GM12892 (cell line): Measurements from ENCODE around the gene ATXN2. TPM values are rescaled to one million over a fixed set of nuclear protein-coding genes. Genes with fewer than 3 reads are reported as not detected.

ENCODE experiments used
- DNase-seq: peaks from one replicate; pipeline ENCODE4 v3.0.0; 2011; ENCODE audit not compliant: insufficient read length
- FAIRE-seq: peaks from 2 replicates; lab custom pipeline; 2011; peaks lifted over from hg19 to GRCh38; lab: Jason Lieb, UNC
- POLR2A ChIP-seq: IDR thresholded peaks from 2 replicates; pipeline ENCODE4 v1.6.1; 2011; ENCODE audit warnings: low read depth, low read length, control low read depth
- POLR2AphosphoS5 ChIP-seq: IDR thresholded peaks from 2 replicates; pipeline ENCODE4 v1.6.1; 2011; ENCODE audit warnings: low read depth, low read length, control low read depth
- TAF1 ChIP-seq: IDR thresholded peaks from 2 replicates; pipeline ENCODE4 v1.6.1; 2011; ENCODE audit warnings: low read depth, mild to moderate bottlenecking, control low read depth, low read length, borderline replicate concordance
- polyA plus RNA-seq: library from polyadenylated mRNA; unstranded; fragments of >200 nt; gene quantifications from one replicate; pipeline ENCODE4 v1.2.1, GENCODE V29; 2012; ENCODE audit warnings: missing spikeins, inconsistent platforms; ENCODE audit not compliant: missing spikeins

Gene ATXN2, protein sequence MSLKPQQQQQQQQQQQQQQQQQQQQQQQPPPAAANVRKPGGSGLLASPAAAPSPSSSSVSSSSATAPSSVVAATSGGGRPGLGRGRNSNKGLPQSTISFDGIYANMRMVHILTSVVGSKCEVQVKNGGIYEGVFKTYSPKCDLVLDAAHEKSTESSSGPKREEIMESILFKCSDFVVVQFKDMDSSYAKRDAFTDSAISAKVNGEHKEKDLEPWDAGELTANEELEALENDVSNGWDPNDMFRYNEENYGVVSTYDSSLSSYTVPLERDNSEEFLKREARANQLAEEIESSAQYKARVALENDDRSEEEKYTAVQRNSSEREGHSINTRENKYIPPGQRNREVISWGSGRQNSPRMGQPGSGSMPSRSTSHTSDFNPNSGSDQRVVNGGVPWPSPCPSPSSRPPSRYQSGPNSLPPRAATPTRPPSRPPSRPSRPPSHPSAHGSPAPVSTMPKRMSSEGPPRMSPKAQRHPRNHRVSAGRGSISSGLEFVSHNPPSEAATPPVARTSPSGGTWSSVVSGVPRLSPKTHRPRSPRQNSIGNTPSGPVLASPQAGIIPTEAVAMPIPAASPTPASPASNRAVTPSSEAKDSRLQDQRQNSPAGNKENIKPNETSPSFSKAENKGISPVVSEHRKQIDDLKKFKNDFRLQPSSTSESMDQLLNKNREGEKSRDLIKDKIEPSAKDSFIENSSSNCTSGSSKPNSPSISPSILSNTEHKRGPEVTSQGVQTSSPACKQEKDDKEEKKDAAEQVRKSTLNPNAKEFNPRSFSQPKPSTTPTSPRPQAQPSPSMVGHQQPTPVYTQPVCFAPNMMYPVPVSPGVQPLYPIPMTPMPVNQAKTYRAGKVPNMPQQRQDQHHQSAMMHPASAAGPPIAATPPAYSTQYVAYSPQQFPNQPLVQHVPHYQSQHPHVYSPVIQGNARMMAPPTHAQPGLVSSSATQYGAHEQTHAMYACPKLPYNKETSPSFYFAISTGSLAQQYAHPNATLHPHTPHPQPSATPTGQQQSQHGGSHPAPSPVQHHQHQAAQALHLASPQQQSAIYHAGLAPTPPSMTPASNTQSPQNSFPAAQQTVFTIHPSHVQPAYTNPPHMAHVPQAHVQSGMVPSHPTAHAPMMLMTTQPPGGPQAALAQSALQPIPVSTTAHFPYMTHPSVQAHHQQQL
- polyA plus RNA-seq, result 23.8 TPM

DNA sequence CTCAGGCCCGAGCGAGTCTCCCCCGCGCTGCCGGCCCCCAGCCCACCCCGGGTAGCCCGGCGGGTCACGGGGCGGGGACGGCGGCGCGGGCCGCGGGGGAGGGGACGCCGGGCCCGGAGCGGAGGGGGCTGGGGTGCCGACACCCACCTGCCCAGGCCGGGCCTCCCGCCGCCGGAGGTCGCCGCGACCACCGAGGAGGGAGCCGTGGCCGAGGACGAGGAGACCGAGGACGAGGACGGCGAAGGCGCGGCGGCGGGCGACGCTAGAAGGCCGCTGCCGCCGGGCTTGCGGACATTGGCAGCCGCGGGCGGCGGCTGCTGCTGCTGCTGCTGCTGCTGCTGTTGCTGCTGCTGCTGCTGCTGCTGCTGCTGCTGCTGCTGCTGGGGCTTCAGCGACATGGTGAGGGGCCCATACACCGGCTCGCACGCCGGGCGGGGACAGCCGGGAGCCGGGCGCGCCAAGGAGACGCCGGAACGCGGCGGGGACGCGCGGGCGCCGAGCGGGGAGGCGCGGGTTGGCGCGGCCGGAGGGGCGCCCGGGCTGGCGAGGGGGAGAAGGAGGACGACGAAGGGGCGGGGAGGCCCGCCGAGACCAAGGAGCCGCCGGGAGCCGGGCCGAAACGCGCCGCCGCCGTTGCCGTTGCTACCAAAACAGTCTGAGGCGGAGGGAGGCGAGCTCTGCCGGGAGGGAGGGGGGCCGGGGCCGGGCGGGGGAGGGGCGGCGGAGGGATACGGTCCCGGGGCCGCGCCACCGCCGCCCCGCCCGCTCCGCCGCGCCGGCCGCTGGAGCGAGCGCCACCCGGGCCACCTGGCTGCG is at the start of gene ATXN2:
Gene ATXN2 (minus strand): TSS at position 679 of the 816 bp plus-strand sequence. CDS start 281 bp downstream, at position 398.
- FAIRE-seq (no peak), DNase-seq (peak; percentile 74)
- no peak for TF ChIP-seq POLR2A
- TF ChIP-seq TAF1, result no peak
- TF ChIP-seq POLR2AphosphoS5, result no peak

DNA sequence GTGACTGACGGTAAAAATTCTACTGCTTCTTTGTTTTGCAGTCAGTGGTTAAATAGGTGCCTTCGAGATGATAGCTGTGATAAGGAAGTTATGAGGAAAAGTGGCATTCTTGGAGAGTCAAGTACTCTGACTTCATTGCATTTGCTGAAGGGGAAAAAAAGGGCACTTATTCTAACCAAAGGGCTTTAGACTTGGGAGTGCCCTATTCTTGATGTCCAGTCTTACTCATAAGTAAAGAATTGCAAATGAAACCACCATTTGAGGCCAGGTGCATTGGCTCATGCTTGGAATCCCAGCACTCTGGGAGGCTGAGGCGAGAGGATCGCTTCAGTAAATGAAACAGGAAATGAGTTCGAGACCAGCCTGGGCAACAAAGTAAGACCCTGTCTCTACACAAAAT is 46.3 kb upstream of the ATXN2 start:
- no peak for FAIRE-seq
- no peak for DNase-seq
- TF ChIP-seq TAF1 (no peak), POLR2AphosphoS5 (no peak), POLR2A (no peak)

DNA sequence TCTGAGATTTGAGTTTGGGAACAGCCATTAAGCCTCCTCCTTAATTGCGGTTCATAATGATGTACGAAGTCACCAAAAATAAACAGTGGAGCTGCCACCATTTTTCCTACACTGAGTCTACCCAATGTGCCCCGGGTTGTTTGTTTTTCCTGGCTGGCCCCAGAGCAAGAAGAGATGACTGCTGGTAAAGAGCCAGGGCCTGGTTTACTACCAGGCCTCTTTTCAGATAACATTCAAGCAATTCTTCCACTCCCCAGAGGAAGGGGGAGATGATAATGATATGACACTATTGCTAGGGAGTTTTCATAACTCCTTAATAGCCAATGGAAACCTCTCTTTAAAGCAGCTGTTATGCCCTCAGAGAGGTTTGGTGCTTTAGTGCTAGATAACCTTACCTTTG is 44.3 kb upstream of the ATXN2 start:
- TF ChIP-seq TAF1 (no peak), POLR2A (no peak), POLR2AphosphoS5 (no peak)
- FAIRE-seq (no peak), DNase-seq (no peak)

DNA sequence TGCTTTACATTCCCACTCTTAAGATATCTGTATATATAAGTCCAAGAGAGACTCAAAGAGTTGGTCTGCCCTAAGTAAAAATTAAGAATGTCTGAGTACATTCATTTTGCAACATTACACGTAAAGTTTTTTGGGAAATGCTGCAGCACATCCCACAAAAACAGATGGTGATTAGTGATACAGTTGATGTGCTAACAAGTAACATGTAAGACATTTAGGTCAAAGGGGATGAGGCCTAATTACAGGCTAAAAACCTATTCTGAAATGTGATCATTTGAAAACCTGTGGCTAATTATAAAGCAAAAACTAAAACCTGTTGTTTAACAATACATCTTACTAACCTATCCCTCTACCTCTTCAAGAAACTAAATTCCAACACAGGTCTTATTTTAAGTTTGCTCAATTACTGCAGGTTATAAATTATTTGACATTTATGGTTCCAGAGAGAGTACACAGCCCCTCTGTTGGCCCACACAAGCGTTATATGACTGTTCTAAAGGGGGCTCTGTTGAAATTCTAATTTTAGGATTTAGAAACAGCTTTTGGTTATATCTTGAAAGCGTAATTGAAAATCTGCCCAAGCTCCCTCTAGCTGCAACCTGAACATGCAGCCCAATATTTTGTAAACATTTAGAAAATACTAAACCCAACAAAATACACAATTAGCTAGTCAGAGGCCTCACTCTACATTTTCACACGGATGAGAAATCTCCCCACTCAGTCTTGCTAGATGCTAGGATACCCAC is 43.7 kb upstream of the ATXN2 start:
- TF ChIP-seq POLR2AphosphoS5 (no peak), TAF1 (no peak), POLR2A (no peak)
- DNase-seq, result no peak
- FAIRE-seq, result no peak

DNA sequence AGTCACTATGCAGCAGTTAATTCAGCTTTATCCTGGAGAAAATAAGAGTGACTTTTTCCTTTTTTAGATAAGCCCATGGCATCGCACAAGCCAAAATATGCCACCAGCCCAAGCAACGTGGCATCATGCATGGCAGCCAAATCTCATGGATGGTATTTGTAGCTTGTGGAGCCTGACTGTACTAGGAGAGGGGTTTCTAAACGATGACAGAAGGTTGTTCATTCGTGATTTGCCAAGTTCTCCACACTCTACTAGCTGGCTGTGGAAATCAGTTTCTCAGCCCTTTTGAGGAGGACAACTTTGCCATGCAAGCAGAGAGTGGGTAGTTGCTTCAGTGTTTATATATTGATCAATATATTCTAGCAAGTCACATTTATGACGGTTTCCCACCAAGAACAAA is 41.4 kb upstream of the ATXN2 start:
- TF ChIP-seq TAF1, result no peak
- TF ChIP-seq POLR2AphosphoS5, result no peak
- TF ChIP-seq POLR2A, result no peak
- no peak for FAIRE-seq
- DNase-seq, result no peak

DNA sequence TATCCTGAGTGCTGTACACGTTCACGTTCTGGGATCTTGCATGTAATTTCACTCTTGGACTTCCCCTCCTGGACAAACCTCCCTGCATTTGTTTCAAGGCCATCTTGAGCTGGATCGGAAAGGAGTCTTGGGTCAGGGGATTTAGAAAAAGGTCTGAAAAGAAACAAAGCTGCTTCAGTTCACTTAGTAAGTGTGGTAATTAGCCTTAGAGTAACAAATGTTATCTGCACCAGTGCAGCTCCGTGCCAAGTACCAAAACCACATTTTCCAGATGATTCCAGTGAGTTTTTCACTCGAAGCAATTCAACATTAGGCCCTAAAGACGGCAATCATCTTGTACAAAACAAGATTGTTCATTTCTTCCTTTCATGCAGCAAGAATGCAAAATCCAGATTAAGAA is 39.4 kb upstream of the ATXN2 start:
- TF ChIP-seq POLR2A (no peak), POLR2AphosphoS5 (no peak), TAF1 (no peak)
- FAIRE-seq (no peak), DNase-seq (no peak)

DNA sequence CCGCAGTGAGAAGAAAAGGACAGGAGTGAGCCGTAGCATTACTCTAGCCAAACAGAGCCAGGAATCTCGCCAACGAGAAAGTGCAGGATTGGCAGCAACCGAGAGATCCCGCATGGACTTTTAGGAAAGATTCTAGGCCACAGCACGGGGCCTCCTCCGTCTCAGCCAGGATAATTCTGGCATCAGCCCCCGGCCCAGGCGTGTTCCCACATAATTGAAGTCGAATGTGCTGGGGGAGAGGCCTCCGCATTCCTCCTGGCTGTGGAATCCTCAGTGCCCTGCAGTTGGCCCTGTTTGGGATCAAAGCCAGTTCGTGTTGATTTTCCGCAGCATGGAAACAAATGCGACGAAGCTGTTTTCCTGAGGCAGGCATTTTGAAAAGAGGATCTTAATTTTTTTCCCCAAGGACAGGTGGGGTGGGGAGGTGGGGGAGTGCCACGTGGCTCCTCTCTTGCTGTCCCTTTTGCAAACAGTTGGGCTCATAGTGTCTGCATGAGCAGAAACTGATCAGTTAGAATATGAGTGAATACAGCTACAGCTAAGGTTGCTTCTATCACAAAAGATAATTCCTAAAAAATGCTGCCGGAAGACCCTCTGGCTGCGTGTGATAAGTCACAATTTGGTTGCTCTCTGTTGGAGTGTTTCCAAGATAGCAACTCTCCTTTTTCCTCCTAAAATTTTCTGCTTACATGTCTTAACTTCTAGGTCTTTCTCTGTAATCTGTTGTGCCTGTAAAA is 37.3 kb upstream of the ATXN2 start:
- FAIRE-seq (no peak), DNase-seq (no peak)
- TF ChIP-seq POLR2AphosphoS5, result no peak
- no peak for TF ChIP-seq POLR2A
- no peak for TF ChIP-seq TAF1

DNA sequence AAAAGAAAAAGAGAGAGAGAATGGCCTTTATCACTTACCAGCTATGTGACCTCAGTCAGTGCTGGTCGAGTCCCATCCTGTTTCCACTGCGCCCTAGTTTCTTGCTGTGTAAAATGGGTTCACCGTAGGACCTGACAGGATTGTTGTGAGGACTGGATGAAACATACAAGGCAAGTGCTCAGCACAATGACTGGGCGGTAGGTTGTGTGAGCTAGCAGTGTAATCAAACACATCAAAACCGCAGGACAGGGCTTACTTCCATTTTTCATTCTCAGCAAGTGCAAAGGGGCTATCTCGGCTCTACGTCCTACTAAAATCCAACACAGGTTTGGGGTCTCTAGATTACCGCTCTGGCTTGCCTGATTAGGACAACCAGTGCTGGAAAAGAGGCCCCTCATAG is 36.4 kb upstream of the ATXN2 start:
- FAIRE-seq (no peak), DNase-seq (no peak)
- no peak for TF ChIP-seq POLR2A
- TF ChIP-seq TAF1, result no peak
- no peak for TF ChIP-seq POLR2AphosphoS5

DNA sequence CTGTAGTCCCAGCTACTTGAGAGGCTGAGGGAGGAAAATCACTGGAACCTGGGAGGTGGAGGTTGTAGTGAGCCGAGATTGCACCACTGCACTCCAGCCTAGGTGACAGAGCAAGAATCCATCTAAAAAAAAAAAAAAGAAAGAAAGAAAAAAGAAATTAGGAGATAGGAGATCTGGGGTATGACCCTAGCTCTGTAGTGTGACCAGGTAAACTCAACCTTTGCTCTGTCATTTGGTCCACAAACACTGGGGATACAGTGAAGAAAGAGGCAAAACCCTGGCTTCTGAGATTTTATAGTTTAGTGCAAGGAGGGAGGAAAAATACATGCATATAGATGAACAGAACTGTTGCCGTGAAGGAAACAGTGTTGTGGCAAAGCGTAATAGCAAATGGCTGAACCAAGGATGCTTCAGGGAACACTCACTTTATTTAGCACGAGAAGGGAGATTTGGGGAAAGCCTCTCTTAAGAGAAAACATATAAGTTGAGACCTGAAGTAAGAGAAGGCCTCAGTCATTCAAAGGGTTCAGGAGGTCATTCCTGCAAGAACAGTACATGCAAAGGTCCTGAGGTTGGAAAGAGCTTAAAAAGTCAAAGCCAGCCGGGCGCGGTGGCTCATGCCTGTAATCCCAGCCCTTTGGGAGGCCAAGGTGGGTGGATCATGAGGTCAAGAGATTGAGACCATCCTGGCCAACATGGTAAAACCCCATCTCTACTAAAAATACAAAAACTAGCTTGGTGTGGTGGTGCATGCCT is 29.6 kb upstream of the ATXN2 start:
- DNase-seq (no peak), FAIRE-seq (no peak)
- no peak for TF ChIP-seq TAF1
- TF ChIP-seq POLR2A, result no peak
- TF ChIP-seq POLR2AphosphoS5, result no peak
